NCI-H1417 treated with DMSO at 0.1 percent for 48 hours (cell line): Measurements from ENCODE around the gene GPAT3.
"Not testable (repeated sequence)": the region's sequence is repeated elsewhere in the genome, so short reads cannot be mapped to it uniquely, and the experiment has no call there.

Source experiments
- DNase-seq: peaks from one replicate; lab custom pipeline; 2025; lab: John Stamatoyannopoulos, UW

The GPAT3 gene

GRCh38 chr4:83552083-83552482 lies 16.2 kb downstream of the GPAT3 start:
- no peak for DNase-seq

- no peak for DNase-seq
These were observed 17.0 kb downstream of the GPAT3 start for GRCh38 chr4:83552924-83553323.

- no peak for DNase-seq
These were observed 20.2 kb downstream of the GPAT3 start for GRCh38 chr4:83556006-83556707.

GRCh38 chr4:83556816-83557215 lies 20.9 kb downstream of the GPAT3 start:
- no peak for DNase-seq

- no peak for DNase-seq
These were observed 22.2 kb downstream of the GPAT3 start for GRCh38 chr4:83558059-83558653.

GRCh38 chr4:83558680-83559079 lies 22.8 kb downstream of the GPAT3 start:
- DNase-seq, result no peak

- DNase-seq, result no peak
These were observed 24.6 kb downstream of the GPAT3 start for GRCh38 chr4:83560523-83560922.

- no peak for DNase-seq
These were observed 25.5 kb downstream of the GPAT3 start for GRCh38 chr4:83561381-83561780.

- DNase-seq, result no peak
These were observed 28.1 kb downstream of the GPAT3 start for GRCh38 chr4:83563998-83564397.

- no peak for DNase-seq
These were observed 32.2 kb downstream of the GPAT3 start for GRCh38 chr4:83568062-83568461.

GRCh38 chr4:83569429-83569828 lies 33.5 kb downstream of the GPAT3 start:
- DNase-seq, result no peak

GRCh38 chr4:83569987-83570386 lies 34.1 kb downstream of the GPAT3 start:
- DNase-seq, result no peak

- no peak for DNase-seq
These were observed 36.9 kb downstream of the GPAT3 start for GRCh38 chr4:83572848-83573247.

GRCh38 chr4:83574247-83574646 lies 38.3 kb downstream of the GPAT3 start:
- no peak for DNase-seq

- DNase-seq, result not testable (repeated sequence)
These were observed 40.3 kb downstream of the GPAT3 start for GRCh38 chr4:83576237-83576636.

GRCh38 chr4:83581411-83582288 lies 45.7 kb downstream of the GPAT3 start:
- no peak for DNase-seq

GRCh38 chr4:83582289-83582785 lies 46.4 kb downstream of the GPAT3 start:
- DNase-seq, result no peak

GRCh38 chr4:83585982-83586508 lies 50.1 kb downstream of the GPAT3 start:
- DNase-seq, result no peak

GRCh38 chr4:83589279-83589678 lies 53.4 kb downstream of the GPAT3 start:
- DNase-seq, result peak; percentile 8

- no peak for DNase-seq
These were observed 55.1 kb downstream of the GPAT3 start for GRCh38 chr4:83591056-83591455.

GRCh38 chr4:83591730-83592129 lies 55.8 kb downstream of the GPAT3 start:
- no peak for DNase-seq

GRCh38 chr4:83599183-83599582 lies 63.3 kb downstream of the GPAT3 start:
- no peak for DNase-seq
